ENCODE measurements around the gene GAS2L1. TPM values are rescaled to one million over a fixed set of nuclear protein-coding genes. Genes with fewer than 3 reads are reported as not detected.

GAS2L1 gene
- total RNA-seq, 1 donor = 15.0 TPM

DNA sequence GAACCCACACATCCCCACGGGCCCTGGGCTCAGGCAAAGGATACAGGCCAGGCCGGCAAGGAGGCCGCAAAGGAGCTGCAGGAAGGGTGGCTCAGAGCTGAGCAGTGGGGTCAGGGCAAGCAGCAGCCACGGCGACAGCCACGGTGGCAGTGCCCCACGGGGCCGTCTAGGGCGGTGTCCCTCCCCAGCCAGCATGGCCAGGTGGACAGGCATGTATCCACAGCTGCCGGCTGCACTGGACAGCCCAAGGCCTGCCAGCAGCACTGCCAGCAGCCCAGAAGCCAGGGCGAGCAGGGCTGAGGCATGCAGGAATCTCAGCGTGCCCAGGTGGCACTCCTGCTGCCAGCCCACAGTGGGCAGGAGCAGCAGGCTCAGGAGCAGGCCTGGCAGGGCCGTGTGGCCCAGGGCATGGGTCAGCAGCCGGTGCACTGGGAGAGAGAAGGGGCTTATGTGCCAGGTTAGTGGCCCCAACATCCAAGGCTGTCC, 42.6 kb upstream of the GAS2L1 start:
- DNase-seq (ENCODE audit: low read depth) = no peak
- TF ChIP-seq, protein P1, sequence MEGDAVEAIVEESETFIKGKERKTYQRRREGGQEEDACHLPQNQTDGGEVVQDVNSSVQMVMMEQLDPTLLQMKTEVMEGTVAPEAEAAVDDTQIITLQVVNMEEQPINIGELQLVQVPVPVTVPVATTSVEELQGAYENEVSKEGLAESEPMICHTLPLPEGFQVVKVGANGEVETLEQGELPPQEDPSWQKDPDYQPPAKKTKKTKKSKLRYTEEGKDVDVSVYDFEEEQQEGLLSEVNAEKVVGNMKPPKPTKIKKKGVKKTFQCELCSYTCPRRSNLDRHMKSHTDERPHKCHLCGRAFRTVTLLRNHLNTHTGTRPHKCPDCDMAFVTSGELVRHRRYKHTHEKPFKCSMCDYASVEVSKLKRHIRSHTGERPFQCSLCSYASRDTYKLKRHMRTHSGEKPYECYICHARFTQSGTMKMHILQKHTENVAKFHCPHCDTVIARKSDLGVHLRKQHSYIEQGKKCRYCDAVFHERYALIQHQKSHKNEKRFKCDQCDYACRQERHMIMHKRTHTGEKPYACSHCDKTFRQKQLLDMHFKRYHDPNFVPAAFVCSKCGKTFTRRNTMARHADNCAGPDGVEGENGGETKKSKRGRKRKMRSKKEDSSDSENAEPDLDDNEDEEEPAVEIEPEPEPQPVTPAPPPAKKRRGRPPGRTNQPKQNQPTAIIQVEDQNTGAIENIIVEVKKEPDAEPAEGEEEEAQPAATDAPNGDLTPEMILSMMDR (IDR thresholded peaks at IDR 0.05; ENCODE audit: insufficient read depth, low read length) = no peak
- H3K4me3 ChIP-seq (ENCODE audit: low read depth, low read length) = no peak overlapping the region

DNA sequence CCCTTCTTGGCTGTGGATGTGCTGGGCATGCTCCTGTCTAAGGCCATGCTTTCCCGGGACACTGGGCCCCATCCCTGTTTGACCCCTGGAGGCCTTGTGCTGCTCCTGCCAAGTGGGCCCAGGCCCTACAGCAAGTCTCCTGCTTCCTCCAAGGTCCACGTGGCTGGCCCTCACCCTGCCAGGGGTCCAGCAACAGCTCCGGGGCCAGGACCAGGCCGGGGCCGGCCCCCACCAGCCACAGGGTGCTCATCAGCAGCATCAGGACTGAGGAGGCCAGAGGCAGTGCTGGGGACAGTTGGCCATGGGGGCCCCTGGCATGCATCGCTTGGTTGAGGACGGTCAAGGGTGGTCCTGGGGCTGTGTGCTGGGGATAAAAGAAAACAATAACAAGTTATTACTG, 41.1 kb upstream of the GAS2L1 start:
- TF ChIP-seq, protein P1 (IDR thresholded peaks at IDR 0.05; ENCODE audit: insufficient read depth, low read length) = no peak
- H3K4me3 ChIP-seq (ENCODE audit: low read depth, low read length) = no peak overlapping the region
- DNase-seq (ENCODE audit: low read depth) = no peak

DNA sequence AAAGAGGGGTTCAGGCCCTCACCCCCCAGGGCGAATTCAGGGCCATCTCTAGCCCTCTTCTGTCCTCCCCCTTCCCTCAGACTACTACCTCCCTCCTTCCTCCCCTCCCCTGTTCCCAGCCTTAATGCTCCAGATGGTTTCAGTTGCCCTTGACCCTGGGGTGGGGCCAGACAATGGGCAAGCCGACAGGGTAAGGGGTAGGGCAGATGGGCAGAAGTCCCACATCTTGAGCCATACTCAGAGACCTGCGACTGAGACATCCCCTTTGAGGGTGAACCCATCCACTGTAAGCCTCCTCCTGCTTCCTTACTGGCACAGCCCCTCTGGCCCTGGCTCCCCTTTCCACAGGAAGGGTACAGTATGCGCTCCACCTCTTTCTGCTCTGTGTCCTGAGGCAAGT, 40.5 kb upstream of the GAS2L1 start:
- H3K4me3 ChIP-seq (ENCODE audit: low read depth, low read length) = peak overlapping the region; percentile 33
- DNase-seq (ENCODE audit: low read depth) = peak; percentile 22
- TF ChIP-seq, protein P1 (IDR thresholded peaks at IDR 0.05; ENCODE audit: insufficient read depth, low read length) = no peak

DNA sequence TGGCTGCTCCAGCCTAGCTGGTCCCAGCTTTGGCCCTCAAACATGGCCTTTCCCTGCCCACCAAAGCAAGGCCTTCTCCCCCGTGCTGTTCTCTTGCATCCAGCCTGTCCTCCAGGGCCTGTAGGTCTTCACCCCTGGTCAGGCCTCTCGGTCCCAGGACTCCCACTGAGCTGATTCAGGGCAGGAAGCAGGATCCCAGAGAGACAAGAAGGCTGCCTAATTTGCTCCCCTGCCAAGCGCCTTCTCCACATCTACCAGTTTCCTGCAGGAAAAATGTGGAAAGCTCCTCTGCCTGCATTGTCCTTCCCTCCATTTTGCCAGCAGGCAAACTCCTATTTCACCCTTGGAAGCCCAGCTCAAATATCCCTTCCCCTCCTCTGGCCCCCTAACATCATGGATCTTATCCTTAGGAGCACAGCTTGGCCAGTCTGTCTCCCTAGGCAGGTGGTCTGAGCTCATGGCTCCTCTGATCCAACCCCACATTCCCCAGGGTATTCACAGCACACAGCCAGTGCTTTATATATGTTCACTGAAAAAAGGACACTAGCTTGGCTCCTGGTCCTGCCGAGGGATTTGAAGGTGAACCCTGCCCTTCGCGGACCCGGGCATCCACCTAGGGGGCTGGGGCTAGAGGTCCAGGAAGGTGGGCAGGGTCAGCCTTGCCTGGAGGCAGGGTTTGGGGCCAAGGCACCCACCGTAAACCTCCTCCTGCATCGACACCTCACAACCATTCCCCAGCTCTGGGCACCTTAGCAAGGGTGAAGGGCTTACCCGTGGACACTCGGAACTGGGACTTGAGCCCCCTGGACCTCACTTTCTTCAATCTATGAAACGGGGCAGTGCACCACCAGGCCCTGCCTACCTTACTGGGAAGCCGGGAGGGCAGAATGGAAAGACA, 39.6 kb upstream of the GAS2L1 start:
- TF ChIP-seq, protein P1 (IDR thresholded peaks at IDR 0.05; ENCODE audit: insufficient read depth, low read length) = no peak
- peak; percentile 21 for DNase-seq (ENCODE audit: low read depth)

DNA sequence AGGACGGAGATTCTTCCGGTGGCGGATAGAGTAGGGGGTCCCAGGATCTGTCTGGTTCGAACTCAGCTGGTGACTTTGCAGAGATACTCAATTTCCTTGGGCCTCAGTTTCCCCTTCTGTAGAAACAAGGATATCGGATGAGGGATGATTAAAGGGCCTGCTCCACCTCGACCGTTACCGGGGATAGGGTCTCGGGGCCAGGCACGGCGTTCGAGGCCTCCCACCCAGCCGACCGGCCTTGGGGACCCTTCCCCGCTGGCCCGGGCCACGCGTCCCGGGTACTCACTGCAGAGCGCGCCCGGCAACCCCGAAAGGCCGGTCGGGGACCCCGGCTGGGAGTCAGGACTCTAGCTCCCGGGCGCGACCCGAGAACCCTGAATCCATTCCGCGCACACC, 39.0 kb upstream of the GAS2L1 start:
- TF ChIP-seq, protein P1 (IDR thresholded peaks at IDR 0.05; ENCODE audit: insufficient read depth, low read length) = no peak

More for the DNA sequence above, 39.6 kb upstream of the GAS2L1 start:
- H3K4me3 ChIP-seq (ENCODE audit: low read depth, low read length) = peak overlapping the region; percentile 92

DNA sequence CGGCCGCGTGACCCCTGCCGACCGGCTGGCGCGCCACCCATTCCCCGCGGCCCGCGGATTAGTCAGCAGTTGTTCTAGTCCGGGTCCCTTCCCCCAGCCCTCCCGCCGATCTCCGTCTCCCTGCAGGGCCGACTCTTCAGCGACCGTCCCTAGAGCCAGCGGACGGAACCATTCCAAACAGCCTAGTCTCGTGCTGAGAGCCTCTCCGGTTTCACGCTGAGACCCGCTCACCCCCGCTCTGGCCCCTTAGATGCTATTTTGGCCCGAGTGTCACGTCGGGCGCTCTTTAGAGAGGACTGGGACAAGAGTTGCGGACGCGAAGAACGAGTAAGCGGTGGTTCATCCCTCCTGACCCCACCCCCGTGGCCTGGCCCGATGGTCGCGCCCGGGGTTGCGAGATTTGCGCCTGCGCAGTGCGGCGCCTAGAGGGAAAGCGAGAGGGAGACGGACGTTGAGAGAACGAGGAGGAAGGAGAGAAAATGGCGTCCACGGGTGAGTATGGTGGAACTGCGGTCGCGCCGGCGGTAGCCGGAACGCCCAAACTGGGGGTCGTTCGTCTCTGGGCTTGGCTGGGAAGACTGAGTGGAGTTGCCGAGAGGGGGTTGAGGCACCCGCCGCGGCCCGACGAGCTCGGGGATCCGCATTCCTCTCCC, 38.5 kb upstream of the GAS2L1 start, which contains the start of the genes EWSR1 and RHBDD3:
Gene EWSR1, plus strand, starts transcription at position 411 of the 653 bp plus-strand sequence. Its CDS starts 69 bp downstream, at position 480.
Gene RHBDD3, minus strand, starts transcription at position 124 of the 653 bp plus-strand sequence. CDS start 2,355 bp downstream, outside the sequence.
- DNase-seq (ENCODE audit: low read depth) = peak; percentile 97
- H3K4me3 ChIP-seq (ENCODE audit: low read depth, low read length) = peak within 1 kb of the TSS; percentile 92
- TF ChIP-seq, protein P1 (IDR thresholded peaks at IDR 0.05; ENCODE audit: insufficient read depth, low read length) = no peak

More for the DNA sequence above, 39.0 kb upstream of the GAS2L1 start:
- H3K4me3 ChIP-seq (ENCODE audit: low read depth, low read length) = peak overlapping the region; percentile 92
- no peak for DNase-seq (ENCODE audit: low read depth)
